HTERT RPE-1 (cell line): ENCODE measurements around the gene TFDP2.

Experiments used
- in situ Hi-C: fragments of 300-500 bp; cut with MboI; formaldehyde crosslinking; loops from 4 replicates; pipeline ENCODE4 v1.14.3; 2020; ENCODE audit warnings: low sequenced_read_pairs

The TFDP2 gene

DNA sequence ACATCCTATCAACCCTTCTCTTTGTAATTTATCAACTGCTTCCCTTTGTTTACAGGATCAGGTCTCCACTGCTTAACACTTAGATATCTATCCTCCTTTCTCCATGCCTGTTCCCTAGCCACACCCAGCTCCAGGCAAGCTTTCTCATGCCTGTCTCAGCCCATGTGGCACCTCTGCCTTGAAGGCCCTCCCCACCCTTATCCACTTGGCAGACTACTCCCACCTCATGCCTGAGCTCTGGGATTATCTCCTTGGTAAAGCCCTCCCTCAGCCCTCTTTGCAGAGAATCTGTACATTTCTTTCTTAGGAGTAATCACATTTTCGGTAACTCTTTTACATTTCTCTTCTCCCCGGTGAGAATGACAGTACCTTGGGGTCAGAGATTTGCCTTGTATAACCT is 176.9 kb downstream of the TFDP2 start:
- in situ Hi-C loops: no loop called here

DNA sequence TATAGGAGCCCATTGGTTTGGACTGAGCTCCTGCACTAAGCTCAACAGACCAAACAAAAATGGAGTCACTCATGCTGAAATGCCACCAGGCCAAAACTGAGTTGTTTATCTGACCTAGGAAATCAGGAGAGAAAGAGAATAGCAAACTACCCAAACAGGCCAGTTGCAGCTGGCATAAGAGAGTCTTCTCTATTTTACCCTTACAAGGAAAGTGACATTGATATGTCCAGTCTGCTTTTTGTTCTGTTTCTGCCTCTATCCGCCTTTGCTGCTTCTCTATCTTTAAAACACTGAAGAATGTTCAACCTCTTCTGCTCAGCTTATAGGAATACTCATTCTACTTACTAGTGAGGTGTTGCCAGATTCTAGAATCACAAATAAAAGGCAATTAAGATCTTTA is 177.8 kb downstream of the TFDP2 start:
- in situ Hi-C loops: no loop called here

DNA sequence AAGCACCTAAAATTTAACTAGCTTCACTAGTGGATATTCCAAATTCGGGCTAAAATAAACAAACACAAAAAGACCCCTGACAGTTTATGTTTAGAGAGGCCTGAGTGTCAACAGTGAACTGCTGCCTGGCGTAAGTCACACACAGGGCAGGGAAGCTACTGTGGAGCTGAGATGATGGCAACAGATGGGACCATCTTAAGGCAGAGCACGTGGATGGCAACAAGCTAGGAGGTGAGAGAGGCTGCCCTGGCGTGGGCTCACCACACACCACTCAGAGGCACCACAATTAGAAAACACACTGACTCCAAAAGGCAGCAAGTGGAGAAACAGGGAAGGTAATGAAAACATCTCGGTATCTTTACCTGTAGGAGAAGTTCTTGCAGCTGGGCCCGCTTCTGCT is 179.6 kb downstream of the TFDP2 start:
- in situ Hi-C loops: no loop called here

DNA sequence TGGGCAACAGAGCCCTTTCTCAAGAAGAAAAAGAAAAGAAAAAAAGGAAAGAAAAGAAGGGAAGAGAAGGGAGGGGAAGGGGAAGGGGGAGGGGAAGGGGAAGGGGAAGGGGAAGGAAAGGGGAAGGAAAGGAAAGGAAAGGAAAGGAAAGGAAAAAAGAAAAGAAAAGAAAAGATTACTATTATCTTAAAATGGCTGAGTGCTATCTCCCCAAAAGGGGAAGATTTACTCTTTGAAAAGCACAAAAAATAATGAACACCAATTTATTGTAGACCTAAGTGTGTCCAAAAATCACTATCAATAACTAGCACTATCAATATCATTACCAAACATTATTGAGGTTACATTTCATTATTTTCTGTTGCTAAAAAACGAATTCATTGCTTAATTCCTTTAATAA is 183.9 kb downstream of the TFDP2 start:
- in situ Hi-C loops: no loop called here

DNA sequence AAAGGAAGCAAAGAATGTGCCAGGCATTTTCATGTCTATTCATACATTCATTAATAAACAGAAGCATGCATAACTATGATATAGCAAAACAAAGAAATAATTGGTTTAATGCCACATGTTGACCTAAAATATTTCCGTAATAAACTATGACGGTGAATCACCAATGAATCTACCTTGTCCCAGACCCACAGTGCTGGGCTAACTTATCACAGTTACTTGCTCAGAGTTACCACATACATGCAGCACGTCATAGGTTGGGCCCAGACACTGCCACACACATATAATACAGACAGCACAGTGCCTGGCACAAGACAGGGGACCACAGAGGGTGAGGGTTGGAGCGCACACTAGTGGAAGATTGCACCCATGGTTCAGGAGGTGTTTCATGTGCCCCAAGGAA is 186.0 kb downstream of the TFDP2 start:
- in situ Hi-C loops: no loop called here

DNA sequence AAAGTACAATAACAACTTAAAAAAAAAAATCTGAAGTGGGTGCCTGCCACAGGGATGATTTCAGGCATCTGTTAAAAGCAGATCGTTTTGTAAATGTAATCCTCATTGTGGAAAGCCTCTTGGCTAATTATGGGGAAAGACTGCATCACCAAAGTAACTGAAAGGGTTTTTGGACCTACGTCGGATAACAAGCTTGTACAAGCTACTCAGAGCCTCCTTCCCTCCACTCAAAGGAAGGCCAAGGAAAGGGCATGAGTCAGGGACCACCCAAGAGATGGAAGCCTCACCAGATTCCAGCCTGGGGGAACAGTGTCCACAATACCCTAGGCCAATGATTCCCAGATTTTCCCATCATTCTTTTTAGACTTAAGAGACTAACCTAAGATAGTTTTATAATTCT is 188.6 kb downstream of the TFDP2 start:
- in situ Hi-C loops: no loop called here

DNA sequence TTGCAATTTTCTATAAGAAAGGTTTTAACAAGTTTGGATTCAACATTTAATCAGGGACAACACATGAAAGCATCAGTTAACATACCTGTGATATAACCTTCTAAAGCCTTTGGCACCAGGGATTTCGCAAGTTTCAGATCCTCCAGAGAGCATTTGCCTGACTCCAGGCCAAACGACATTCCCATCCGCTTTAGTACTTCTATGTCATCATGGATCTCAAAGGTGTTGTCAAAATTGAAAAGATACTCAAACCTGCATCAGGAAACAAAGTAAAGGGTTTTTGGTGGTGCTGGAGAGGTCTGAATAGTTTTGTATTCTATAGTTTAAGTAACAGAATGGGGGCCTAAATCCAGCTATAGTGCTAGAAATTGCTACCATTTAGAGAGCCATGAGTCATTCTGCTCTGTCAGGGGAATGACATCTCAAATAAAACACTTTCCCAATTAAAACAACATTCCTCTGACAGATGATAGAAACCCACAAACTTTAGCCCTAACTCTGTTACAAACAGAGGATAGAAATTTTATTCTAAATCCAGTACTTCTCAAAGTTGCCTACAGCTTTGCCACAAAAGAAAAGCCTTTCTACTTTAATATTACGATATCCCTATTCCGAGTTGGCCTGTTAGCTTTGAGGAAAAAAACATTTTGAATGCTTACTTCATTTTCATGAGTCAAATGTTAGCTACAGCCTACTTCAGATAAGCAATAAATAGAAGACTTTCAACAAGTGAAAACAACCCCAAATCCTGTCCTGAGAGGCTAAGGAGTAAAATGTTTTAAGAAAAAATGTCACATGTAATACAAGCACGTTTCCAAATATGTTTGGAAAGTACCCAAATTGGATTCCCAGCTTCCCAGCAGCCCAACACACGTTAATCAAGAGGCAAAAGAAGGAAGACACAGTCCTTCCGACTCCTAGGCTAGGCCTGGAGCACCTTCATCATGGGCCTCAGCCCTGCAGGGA is 189.5 kb downstream of the TFDP2 start:
- in situ Hi-C loops: no loop called here

DNA sequence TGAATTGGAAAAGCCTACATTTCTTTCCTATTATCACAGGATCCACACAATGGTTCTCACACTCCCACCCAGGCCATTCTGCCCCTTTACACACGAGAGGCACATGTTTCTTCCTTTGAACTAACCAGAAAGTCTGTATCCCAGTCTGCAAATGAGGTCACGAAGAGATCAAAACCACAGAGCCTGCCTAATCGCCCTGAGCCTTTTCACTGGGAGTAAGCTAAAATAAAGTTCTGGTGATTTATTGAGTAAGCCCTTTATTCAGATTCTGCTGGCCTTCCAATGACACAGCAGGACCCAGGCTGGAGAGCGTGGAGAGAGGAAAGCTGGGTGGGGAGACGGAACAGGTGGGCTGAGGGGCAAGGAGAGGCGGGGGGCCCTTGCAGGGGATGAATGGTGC is 194.2 kb downstream of the TFDP2 start:
- in situ Hi-C loops: no loop called here

DNA sequence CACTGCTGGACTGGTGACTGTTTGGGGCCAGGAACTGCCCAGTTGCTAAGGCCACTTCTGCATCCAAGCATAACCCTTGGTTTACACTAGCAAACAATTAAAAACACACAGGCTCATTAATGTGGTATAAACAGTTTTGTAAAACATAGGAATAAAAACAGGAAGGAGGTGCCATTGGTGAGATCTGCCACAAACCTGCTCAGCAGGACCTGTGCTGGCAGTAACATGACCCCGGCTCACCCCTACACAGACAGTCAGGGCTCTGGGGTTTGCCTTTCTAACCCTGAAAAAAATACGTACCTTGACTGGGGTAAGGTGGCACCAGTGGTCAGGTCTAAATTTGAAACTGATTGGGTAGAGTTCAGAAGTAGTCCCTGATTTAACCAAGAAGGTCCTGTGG is 196.7 kb downstream of the TFDP2 start:
- in situ Hi-C loops: no loop called here

DNA sequence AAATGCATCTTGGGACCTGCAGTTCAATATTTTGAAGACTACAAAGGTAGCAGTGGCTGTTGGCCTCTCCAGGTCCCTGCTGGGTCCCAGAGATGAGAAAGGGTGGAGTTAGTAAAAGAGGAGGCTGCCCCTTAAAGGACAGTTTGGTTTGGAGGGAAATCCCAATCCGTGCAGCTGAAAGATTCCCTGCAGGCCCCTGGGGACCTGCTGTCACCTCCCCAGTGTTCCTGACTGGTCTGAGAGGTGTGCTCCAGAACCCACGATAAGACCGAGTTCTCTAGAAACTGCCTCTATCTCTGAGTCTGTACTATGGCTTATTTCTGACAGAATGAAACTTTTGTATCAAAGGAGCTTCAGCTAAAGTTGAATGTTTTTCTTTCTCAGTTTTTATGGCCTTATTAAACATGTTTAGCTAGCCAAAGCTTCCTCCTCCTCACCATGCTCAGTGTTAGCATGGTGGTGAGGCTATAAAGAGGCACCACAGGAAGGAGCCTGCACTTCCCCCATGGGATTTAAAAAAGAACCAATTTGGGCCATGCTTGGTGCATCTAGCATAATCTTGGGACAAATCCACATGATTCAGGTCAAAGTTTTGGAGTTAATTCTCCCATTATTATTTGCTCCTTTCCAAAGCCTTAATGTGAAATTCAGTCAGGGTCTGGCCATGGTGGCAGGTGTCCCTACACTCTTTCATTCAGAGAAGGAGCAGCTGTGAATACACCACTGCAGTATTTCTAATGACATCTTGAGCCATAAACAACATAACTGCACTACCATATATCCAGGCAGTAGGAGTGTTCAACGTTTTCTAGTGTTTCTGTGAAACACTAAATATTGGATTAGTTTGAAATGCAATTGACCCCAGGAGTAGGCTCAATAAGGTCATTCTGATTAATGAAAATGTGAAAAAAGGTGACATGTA is 198.5 kb downstream of the TFDP2 start:
- in situ Hi-C loops: no loop called here

DNA sequence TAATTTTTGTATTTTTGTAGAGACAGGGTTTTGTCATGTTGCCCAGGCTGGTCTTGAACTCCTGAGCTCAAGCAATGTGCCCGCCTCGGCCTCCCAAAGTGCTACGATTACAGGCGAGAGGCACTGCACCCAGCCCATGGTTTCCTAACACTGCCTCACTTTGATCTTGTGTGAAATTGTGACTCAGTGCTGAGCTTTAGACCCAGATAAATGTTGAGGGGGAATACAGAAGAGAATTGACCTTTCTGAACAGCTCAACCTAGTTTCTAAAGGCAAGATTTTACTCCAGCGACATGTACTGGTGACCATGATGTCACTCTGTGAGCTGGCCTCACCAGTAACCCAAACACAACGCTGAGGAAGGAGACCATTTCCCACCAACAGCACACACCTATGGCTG is 199.4 kb downstream of the TFDP2 start:
- in situ Hi-C loops: no loop called here

DNA sequence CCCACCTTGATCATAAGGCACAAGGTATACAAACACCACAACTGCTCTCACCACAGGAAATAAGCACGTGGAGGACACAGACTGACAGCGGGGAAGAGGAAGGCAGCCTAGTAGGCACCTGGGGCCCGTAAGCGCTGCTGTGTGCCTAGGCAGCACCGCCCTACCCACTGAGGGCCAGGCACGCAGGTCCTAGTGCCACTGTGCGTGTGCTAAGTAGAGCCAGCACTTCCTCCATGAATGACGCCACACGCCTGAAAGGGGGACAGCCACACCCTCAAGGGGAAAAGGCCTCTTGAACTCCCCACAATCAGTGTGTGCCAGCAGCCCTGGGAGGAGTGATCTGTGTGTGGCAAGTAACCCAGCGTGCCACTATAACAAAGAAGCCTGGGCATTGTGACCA is 199.9 kb downstream of the TFDP2 start:
- in situ Hi-C loops: no loop called here

DNA sequence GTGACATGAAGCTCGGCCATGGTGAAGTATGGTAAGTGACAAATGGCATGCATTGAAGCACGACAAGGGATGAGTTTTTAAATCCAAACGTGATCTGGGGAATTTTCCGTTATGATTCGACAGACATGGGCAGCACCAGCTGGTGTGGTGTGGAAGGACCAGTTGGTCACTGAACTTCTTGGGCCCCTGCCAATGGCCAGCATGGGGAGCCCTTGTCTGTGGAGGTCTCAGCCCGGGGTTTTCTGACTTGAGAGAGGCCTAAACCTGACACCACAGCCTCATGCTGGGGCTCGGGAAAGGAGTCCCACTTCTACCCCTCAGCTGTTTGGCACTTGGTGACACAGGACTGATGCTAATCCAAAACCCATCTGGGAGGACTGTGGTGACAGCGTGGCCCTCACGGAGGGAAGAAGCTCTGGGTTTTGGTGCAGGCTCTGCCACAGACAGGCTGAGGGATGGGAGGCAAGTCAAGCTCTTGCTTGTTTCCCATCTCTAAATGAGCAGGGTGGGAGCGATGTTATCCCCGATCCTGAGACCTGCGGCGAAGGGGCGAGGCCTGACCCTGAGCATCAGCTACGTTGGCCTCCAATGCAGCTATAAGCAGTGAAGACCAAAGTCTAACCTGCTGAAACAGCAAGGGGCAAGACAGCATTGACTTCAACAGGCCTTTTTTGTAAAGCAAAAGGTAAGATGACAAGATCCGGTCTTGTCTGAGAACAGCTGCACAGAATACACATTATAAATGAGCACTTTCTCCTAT is 203.4 kb downstream of the TFDP2 start:
- in situ Hi-C loops: no loop called here

DNA sequence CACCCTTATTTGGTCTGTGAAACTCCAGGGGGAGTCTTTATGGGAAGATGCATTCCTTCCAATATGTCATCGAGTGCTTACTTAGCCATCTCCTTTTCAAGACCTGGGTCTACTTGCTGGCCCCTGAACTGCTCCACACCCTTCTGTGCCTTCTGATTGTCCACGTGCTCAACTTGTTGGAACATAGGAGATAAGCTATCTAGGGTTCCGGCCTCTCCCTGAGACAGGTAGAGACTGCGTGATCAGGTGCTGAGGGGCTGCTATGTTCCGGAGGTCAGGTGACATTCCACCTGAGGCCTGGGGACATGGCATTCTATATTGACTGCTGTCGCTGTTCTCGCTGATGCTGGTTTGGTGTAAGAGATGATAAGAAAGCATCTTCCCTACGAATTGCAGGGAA is 207.3 kb downstream of the TFDP2 start:
- in situ Hi-C loops: no loop called here

DNA sequence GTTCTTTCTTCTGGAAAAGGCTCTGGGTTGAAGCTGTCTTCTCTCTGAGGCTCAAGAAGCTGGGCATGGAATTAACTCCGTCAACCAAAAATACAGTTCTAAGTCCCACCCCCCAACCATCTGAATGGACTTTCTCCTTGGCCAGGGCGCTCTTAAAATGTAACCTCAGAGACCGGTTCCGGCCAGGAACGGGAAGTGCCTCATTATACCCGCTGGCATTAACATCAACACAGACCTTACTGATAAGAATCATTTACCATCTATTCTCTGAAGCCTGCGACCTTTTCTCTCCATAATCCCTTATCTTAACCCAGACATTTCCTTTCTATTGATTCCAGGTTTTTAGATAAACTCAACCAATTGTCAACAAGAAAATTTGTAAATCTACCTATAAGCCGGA is 208.3 kb downstream of the TFDP2 start:
- in situ Hi-C loops: no loop called here

DNA sequence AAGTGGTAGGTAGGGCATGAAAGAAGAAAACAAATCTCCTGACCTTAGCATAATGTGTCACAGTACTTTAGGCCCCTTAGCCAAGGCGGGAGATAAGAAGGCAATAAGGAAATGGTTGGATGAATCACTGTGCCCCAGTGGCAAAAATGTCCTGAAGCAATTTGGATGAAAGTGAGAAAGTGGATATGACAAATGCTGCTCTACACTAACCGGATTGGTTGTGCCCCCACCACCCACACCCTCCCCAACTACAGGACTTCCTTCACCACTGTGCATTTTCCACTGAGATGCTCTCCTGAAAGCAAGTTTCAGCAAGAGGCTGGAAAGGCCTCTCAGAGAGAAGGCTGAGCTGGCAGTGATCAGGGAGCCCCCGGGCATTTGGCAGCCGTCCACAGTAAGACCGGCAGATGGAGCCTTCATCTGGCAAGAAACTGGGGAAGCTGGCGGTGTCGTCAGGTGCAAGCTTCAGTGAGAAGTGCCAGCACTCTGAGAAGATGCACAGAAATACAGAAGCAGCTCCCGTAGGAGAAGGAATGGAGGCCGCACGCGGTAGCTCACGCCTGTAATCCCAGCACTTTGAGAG is 209.1 kb downstream of the TFDP2 start:
- in situ Hi-C loops: no loop called here

DNA sequence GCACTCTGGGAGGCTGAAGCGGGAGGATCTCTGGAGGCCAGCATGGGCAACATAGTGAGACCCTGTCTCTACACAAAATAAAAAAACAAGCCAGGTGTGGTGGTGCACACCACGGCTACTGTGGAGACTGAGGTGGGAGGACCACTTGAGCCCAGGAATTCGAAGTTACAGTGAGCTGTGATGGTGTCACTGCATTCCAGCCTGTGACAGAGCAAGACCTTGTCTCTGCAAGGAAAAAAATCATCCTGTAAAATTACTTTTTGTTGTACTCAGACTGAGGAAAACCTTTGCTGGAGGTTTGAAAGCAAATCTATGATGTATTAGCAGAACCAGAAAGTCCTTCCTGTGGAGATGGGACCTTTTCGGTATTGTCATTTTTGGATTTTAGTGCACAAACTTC is 209.6 kb downstream of the TFDP2 start:
- in situ Hi-C loops: no loop called here

DNA sequence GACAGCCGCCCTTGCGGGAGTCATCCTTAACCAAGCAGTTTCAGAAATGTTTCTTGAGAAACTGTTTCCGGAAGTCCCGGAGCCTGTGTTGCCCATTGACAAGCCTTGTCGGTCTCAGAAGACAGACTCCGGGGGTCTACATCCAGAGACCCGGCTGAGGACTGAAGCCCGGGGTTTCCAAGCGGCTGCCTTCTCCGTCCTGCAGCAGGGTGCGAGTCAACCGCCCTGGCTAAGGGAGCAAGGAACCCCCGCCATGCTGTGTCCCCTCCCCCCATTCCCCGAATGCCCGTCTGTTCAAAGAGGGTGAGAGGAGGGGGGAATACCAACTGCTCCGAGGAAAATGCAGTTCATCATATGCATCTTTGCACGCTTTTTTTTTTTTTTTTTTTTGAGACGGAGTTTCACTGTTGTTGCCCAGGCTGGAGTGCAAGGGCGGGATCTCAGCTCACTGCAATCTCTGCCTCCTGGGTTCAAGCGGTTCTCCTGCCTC is 211.3 kb downstream of the TFDP2 start:
- in situ Hi-C loops: no loop called here

DNA sequence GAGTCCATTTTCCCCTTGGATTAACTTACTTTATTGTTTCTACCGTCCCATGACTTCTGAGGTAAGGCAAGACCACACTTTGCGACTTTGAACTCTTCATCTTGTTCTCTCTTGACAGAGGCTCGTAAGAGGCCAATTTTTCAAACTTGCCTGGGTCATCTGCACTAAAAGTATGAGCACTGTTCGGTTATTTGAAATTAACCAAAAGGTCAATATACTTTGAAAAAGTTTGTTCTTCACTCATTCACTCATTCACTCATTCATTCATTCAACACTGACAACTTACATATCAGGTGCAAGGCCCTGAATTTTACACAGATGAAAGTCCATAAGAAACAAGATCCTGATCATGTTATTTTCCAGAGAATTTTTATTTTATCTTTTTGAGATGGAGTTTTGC is 215.0 kb downstream of the TFDP2 start:
- in situ Hi-C loops: no loop called here

DNA sequence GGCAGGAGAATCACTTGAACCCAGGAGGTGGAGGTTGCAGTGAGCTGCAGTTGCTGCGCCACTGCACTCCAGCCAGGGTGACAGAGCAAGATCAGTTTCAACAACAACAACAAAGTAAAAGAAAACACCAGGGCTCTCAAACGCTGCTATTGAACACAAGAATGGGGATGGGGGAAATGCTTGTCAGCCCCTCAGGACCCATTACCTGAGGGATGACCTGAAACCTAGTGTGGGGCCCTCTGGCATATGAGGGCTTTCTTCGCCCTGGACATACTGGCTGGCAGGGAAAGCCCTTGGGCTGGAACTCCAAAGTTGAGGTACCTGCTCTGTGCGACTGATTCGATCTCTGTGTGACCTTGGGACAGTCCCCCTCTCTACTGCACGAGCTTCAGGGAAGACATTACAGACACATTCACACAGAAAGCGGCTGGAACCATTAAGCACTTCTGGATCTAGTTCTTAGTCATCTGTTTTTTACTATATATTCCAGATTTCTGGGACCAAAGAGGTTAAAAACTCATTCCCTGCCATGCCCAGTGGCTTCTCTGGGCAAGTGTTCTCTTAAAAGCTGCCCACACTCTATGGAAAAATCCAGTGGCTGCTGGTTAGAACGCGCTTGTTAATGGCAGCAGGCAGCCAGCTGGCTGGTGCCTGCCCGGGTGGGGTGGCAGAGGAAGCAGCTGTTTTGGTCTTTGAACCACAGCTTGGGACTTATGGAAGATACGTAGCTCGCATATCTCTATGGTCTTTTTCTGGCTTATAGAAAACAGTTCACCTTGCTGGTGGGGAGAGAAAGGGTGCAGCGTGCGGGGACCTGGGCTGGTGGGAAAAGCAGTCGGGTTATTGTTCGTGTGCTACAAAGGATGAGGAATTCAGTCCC is 215.7 kb downstream of the TFDP2 start:
- in situ Hi-C loops: no loop called here
